ENCODE results near the gene CCNF.

DNA sequence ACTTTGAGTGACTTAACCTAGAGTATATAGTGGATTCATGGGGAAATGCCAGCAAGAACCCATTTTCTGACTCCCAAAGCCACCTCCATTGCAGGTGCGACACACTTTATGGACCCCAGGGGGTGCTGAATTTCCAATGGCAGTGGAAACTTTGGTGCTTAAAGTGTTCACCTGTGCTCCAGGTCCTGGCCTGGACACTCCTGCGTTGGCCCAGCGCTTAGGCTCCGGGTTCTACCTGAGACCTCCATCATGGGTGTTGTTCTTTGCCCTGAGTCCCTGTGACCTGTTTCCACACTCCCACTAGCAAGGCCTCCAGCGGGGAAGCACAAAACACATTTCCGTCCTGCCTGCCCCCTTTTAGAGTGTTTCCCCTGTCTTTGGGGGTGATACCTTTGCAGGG is 3.0 kb downstream of the CCNF start:
- TF ChIP-seq, protein P1, sequence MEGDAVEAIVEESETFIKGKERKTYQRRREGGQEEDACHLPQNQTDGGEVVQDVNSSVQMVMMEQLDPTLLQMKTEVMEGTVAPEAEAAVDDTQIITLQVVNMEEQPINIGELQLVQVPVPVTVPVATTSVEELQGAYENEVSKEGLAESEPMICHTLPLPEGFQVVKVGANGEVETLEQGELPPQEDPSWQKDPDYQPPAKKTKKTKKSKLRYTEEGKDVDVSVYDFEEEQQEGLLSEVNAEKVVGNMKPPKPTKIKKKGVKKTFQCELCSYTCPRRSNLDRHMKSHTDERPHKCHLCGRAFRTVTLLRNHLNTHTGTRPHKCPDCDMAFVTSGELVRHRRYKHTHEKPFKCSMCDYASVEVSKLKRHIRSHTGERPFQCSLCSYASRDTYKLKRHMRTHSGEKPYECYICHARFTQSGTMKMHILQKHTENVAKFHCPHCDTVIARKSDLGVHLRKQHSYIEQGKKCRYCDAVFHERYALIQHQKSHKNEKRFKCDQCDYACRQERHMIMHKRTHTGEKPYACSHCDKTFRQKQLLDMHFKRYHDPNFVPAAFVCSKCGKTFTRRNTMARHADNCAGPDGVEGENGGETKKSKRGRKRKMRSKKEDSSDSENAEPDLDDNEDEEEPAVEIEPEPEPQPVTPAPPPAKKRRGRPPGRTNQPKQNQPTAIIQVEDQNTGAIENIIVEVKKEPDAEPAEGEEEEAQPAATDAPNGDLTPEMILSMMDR (conservative IDR thresholded peaks at IDR 0.05): no peak; the same call in 1 of the 2 replicates
- no peak for TF ChIP-seq ZFX (IDR thresholded peaks at IDR 0.05)
